HG03045 (cell line): ENCODE measurements around the gene OR2D3.
"Not testable (repeated sequence)": the region's sequence is repeated elsewhere in the genome, so short reads cannot be mapped to it uniquely, and the experiment has no call there.

Source experiments
- ATAC-seq: cut with Tn5 transposase; IDR thresholded peaks from one replicate; pipeline ENCODE4 v1.9.1; 2021; ENCODE audit warnings: mild to moderate bottlenecking, moderate library complexity; ENCODE audit not compliant: unreplicated experiment

Gene OR2D3

GRCh38 chr11:6927030-6927617 lies 6.3 kb downstream of the OR2D3 start:
- peak; percentile 57 for ATAC-seq

GRCh38 chr11:6928916-6929315 lies 8.1 kb downstream of the OR2D3 start:
- ATAC-seq: no peak

- no peak for ATAC-seq
Measured at GRCh38 chr11:6931146-6931713, 10.4 kb downstream of the OR2D3 start.

- ATAC-seq: no peak
Measured at GRCh38 chr11:6932145-6932544, 11.3 kb downstream of the OR2D3 start.

GRCh38 chr11:6941970-6942369 lies 21.2 kb downstream of the OR2D3 start:
- no peak for ATAC-seq

- ATAC-seq: no peak
Measured at GRCh38 chr11:6943131-6943530, 22.3 kb downstream of the OR2D3 start.

- not testable (repeated sequence) for ATAC-seq
Measured at GRCh38 chr11:6954248-6954647, 33.4 kb downstream of the OR2D3 start.

GRCh38 chr11:6962141-6962540 lies 41.3 kb downstream of the OR2D3 start:
- peak; percentile 3 for ATAC-seq

GRCh38 chr11:6962673-6963072 lies 41.9 kb downstream of the OR2D3 start:
- ATAC-seq: peak; percentile 77

- ATAC-seq: no peak
Measured at GRCh38 chr11:6968816-6969215, 48.0 kb downstream of the OR2D3 start.

GRCh38 chr11:6969854-6970253 lies 49.1 kb downstream of the OR2D3 start:
- ATAC-seq: not testable (repeated sequence)
